GM12878 (cell line): Measurements from ENCODE around the gene CARD9. TPM values are rescaled to one million over a fixed set of nuclear protein-coding genes. Genes with fewer than 3 reads are reported as not detected.

ENCODE experiments used
- ATAC-seq: fragments of 200-7000 bp; cut with Tn5 transposase; 3 replicates; pipeline ENCODE4 v1.9.1; 2020; ENCODE audit warnings: mild to moderate bottlenecking, moderate library complexity
- BruUV-seq: library from RNA; stranded (reverse); fragments of 400-500 nt; replicated peaks from 2 replicates; lab custom pipeline; 2021; lab: Mats Ljungman, UMichigan
- CTCF ChIA-PET: fragments of 300-600 bp; sonication (Branson Sonifier 250); formaldehyde crosslinking; extraction: SDS; loops from one replicate; lab custom pipeline; 2021; ENCODE audit warnings: inconsistent platforms; lab: Yijun Ruan, JAX
- POLR2A ChIA-PET: fragments of 350-600 bp; formaldehyde crosslinking; extraction: SDS; loops from one replicate; lab custom pipeline; 2021; ENCODE audit warnings: inconsistent platforms; lab: Charles Lee
- RAD21 ChIA-PET: fragments of 300-600 bp; sonication (Branson Sonifier 250); formaldehyde crosslinking; loops from one replicate; lab custom pipeline; 2023; ENCODE audit warnings: antibody characterized with exemption; ENCODE audit not compliant: unreplicated experiment; lab: Charles Lee
- SMC1A ChIA-PET: fragments of 300-600 bp; sonication (Branson Sonifier 250); formaldehyde crosslinking; loops from one replicate; lab custom pipeline; 2023; ENCODE audit not compliant: unreplicated experiment, uncharacterized antibody; lab: Charles Lee
- DNase-seq: peaks from one replicate; pipeline ENCODE4 v3.0.0-alpha.2; 2011; ENCODE audit warnings: low read depth, low spot score
- FAIRE-seq: peaks from 3 replicates; lab custom pipeline; 2011; peaks lifted over from hg19 to GRCh38; lab: Jason Lieb, UNC
- H2AFZ ChIP-seq: 2 replicates; pipeline ENCODE4 v1.6.0; 2011; ENCODE audit warnings: low read depth, low read length, control low read depth; ENCODE audit not compliant: control insufficient read depth
- H3K27ac ChIP-seq: 2 replicates; pipeline ENCODE4 v1.5.1; 2011; ENCODE audit warnings: control low read depth; ENCODE audit not compliant: control insufficient read depth, insufficient read depth
- H3K27me3 ChIP-seq, 2 experiments: replicated peaks in 1 of 2; 2 replicates each; pipeline versions ENCODE4 v1.6.0 to v1.6.1; 2011; ENCODE audit warnings: low read length in 1 of 2; ENCODE audit not compliant: control insufficient read depth in 2 of 2, insufficient read depth in 2 of 2
- H3K36me3 ChIP-seq, 2 experiments: 2 replicates each; pipeline ENCODE4 v1.5.1; 2011; ENCODE audit warnings: low read length in 1 of 2; ENCODE audit not compliant: control insufficient read depth in 2 of 2, insufficient read depth in 2 of 2
- H3K4me1 ChIP-seq: 2 replicates; pipeline ENCODE4 v1.6.1; 2011; ENCODE audit warnings: mild to moderate bottlenecking, low read length, moderate library complexity, mixed read lengths; ENCODE audit not compliant: control insufficient read depth, insufficient read depth
- H3K4me2 ChIP-seq: 2 replicates; pipeline ENCODE4 v1.6.0; 2011; ENCODE audit warnings: control low read depth; ENCODE audit not compliant: control insufficient read depth, insufficient read depth
- H3K4me3 ChIP-seq: fragments of 200-600 bp; sonication (generic); 2 replicates; pipeline ENCODE4 v1.5.1; 2016
- H3K79me2 ChIP-seq: 2 replicates; pipeline ENCODE4 v1.6.0; 2011; ENCODE audit warnings: low read length; ENCODE audit not compliant: control insufficient read depth, insufficient read depth
- H3K9ac ChIP-seq: 2 replicates; pipeline ENCODE4 v1.8.0; 2011; ENCODE audit warnings: low read length, control low read depth, mixed read lengths; ENCODE audit not compliant: control insufficient read depth, insufficient read depth
- H3K9me3 ChIP-seq: replicated peaks from 3 replicates; pipeline ENCODE4 v1.5.1; 2011; ENCODE audit warnings: mild to moderate bottlenecking, low read length; ENCODE audit not compliant: control insufficient read depth, insufficient read depth
- H4K20me1 ChIP-seq: 2 replicates; pipeline ENCODE4 v1.6.0; 2011; ENCODE audit not compliant: control insufficient read depth, insufficient read depth
- BHLHE40 ChIP-seq, 2 experiments: fragments of 450-650 bp in 1 of 2; IDR thresholded peaks; 2 replicates each; pipeline ENCODE4 v1.6.1; 2011 to 2017; ENCODE audit warnings: low read depth in 2 of 2, borderline replicate concordance in 1 of 2, improper control_type of control experiment in 1 of 2, low read length in 1 of 2, mild to moderate bottlenecking in 1 of 2
- CBX3 ChIP-seq: fragments of 200-600 bp; sonication (generic); IDR thresholded peaks from 2 replicates; pipeline ENCODE4 v1.6.1; 2016; ENCODE audit warnings: low read depth, borderline replicate concordance
- CEBPB ChIP-seq, 2 experiments: fragments of 150-350 bp in 1 of 2; IDR thresholded peaks; 2 replicates each; pipeline ENCODE4 v1.6.1; 2012 to 2014; ENCODE audit warnings: low read depth in 2 of 2, low read length in 2 of 2, borderline replicate concordance in 1 of 2, inconsistent platforms in 1 of 2
- FOXK2 ChIP-seq: fragments of 450-650 bp; IDR thresholded peaks from 2 replicates; pipeline ENCODE4 v1.6.1; 2017; ENCODE audit warnings: mild to moderate bottlenecking, moderate library complexity
- GABPA ChIP-seq: IDR thresholded peaks from 2 replicates; pipeline ENCODE4 v1.6.1; 2014; ENCODE audit warnings: antibody characterized with exemption, low read depth, mild to moderate bottlenecking, inconsistent platforms
- IKZF1 ChIP-seq: fragments of 450-650 bp; conservative IDR thresholded peaks from 2 replicates; pipeline ENCODE4 v1.6.1; 2017; ENCODE audit warnings: antibody characterized with exemption, mild to moderate bottlenecking
- MEF2A ChIP-seq: IDR thresholded peaks from 2 replicates; pipeline ENCODE4 v1.6.1; 2011; ENCODE audit warnings: low read depth, mild to moderate bottlenecking, low read length, moderate library complexity; ENCODE audit not compliant: insufficient read depth
- NKRF ChIP-seq: fragments of 450-650 bp; conservative IDR thresholded peaks from 2 replicates; pipeline ENCODE4 v1.6.1; 2017; ENCODE audit warnings: mild to moderate bottlenecking, moderate library complexity
- NR2C1 ChIP-seq: fragments of 450-650 bp; IDR thresholded peaks from 2 replicates; pipeline ENCODE4 v1.6.1; 2017; ENCODE audit warnings: antibody characterized with exemption, mild to moderate bottlenecking, moderate library complexity
- PAX8 ChIP-seq: fragments of 450-650 bp; IDR thresholded peaks from 2 replicates; pipeline ENCODE4 v1.6.1; 2017; ENCODE audit warnings: mild to moderate bottlenecking, moderate library complexity
- RELA ChIP-seq: fragments of 450-650 bp; IDR thresholded peaks from 2 replicates; pipeline ENCODE4 v1.8.0; 2014; ENCODE audit warnings: borderline replicate concordance; ENCODE audit not compliant: partially characterized antibody
- RFX5 ChIP-seq: IDR thresholded peaks from 2 replicates; pipeline ENCODE4 v1.6.1; 2011; ENCODE audit warnings: low read depth, low read length, improper control_type of control experiment
- USF2 ChIP-seq: IDR thresholded peaks from 2 replicates; pipeline ENCODE4 v1.6.1; 2011; ENCODE audit warnings: low read depth, low read length, improper control_type of control experiment, borderline replicate concordance
- WGBS: methylation state at CpG from one replicate; pipeline ENCODE4 v1.1.6; 2016; ENCODE audit warnings: low lambda C conversion rate; ENCODE audit not compliant: insufficient replicate concordance, insufficient coverage; ENCODE audit errors: missing lambda C conversion rate; 5-methylcytosine and 5-hydroxymethylcytosine counted together
- in situ Hi-C: fragments of 300-500 bp; cut with MboI; formaldehyde crosslinking; loops from 9 replicates; pipeline ENCODE4 v1.14.3; 2018; ENCODE audit warnings: mixed read lengths
- intact Hi-C: fragments of 100-400 bp; cut with micrococcal nuclease; formaldehyde crosslinking; loops from one replicate; pipeline ENCODE4 v1.14.2; 2022; ENCODE audit not compliant: unreplicated experiment
- polyA plus RNA-seq, 11 experiments: library from polyadenylated mRNA; depleted of rRNA in 4 of 11; unstranded in 6 of 11; stranded (reverse) in 5 of 11; fragments of >200 nt; fragmentation: Nextera tagmentation in 4 of 11; fragmentation: Illumina TruSeq in 1 of 11; extraction: Ambion mirVana in 4 of 11; extraction: Trizol in 1 of 11; gene quantifications; 1 replicate in 1 of 11; 2 replicates in 10 of 11; pipeline versions ENCODE4 v1.2.1 to v1.2.3, GENCODE V29; 2011 to 2016; ENCODE audit warnings: inconsistent platforms in 2 of 11, missing spikeins in 2 of 11, low read depth in 1 of 11
- total RNA-seq, 4 experiments: library from RNA; depleted of rRNA in 3 of 4; stranded (reverse); fragments of >200 nt in 3 of 4; fragmentation: Illumina TruSeq in 1 of 4; extraction: Trizol in 1 of 4; gene quantifications; 2 replicates each; pipeline versions ENCODE4 v1.2.1 to v1.2.3, GENCODE V29; 2013 to 2021
- TF ChIP-seq, protein P1 (sequence below): fragments of 150-350 bp; IDR thresholded peaks from 2 replicates; pipeline ENCODE4 v1.6.1; 2014; ENCODE audit warnings: mild to moderate bottlenecking, low read depth, low read length
- TF ChIP-seq, protein P2 (sequence below): IDR thresholded peaks from 2 replicates; pipeline ENCODE4 v1.6.1; 2012; ENCODE audit warnings: low read depth, low read length, improper control_type of control experiment

The CARD9 gene
- total and polyA plus RNA-seq, 10 of the 15 experiments (the other 5 are each of a cell fraction or from before 2014, with no cell fraction given): 0.11 to 4.9 (median 1.8) TPM; not detected in 1

DNA sequence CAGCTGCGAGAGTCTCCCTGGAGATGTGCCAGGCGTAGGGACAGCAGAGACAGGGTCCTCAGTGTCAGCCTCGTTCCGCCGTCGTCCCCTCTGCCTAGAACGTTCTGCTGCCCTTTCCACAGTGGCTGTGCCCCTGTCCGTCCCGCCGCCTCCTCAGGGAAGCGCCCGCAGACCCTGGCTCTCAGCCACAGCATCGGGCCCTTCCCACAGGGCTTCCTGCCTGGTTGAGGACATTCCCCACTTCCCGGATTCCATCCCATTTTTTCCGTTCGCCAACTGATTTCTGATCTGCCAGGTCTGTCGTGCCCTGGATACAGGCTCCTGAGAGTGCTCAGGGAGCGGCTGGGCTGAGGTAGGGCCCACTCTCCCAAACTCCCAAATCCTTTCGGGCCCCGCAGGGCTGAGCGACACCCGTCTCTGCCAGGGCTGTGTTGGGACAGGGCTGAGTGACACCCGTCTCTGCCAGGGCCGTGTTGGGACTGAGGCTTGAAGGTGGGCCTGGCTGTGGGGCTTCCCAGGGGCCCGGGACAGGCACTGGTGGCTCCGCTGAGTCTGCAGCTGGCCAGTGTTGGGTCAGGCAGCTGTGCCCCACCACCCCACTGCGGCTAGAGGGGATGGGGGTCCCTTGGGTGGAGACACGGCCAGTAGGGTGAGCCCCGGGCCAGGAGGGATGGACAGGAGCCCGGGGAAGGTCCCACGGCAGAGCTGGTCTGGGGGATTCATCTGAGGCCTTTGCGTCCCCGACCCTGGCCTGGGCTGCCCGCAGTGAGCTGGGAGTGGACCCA, 25.8 kb downstream of the CARD9 start:
- FAIRE-seq: no peak
- Histone ChIP-seq H3K4me3 (no peak overlapping the region), H3K4me2 (no peak overlapping the region), H3K4me1 (no peaks in the 10 kb centered on the region), H3K27ac (no peak overlapping the region), H3K27me3 (no peaks in the 10 kb centered on the region; a peak in 1 of 4 replicates), H2AFZ (no peak overlapping the region), H3K9ac (no peak overlapping the region), H3K79me2 (no peaks in the 10 kb centered on the region), H3K9me3 (no peaks in the 10 kb centered on the region), H4K20me1 (no peaks in the 10 kb centered on the region), H3K36me3 (no peaks in the 10 kb centered on the region)
- ATAC-seq: no peak
- CTCF ChIA-PET: no interaction called here
- no peak for DNase-seq
- intact Hi-C loops (no loop called here), in situ Hi-C loops (no loop called here)
- TF ChIP-seq PAX8 (no peak), IKZF1 (no peak), BHLHE40 (IDR thresholded peaks at IDR 0.05; ENCODE audit: borderline replicate concordance in 1 of 2, low read depth in 2 of 2, low read length in 1 of 2) (no peak), CBX3 (no peak), NR2C1 (no peak), MEF2A (no peak), RELA (no peak), USF2 (no peak), NKRF (no peak), RFX5 (no peak), CEBPB (IDR thresholded peaks at IDR 0.05; ENCODE audit: borderline replicate concordance in 1 of 2, low read depth in 2 of 2, low read length in 2 of 2) (no peak), GABPA (no peak), FOXK2 (no peak)
- TF ChIP-seq, protein P1, sequence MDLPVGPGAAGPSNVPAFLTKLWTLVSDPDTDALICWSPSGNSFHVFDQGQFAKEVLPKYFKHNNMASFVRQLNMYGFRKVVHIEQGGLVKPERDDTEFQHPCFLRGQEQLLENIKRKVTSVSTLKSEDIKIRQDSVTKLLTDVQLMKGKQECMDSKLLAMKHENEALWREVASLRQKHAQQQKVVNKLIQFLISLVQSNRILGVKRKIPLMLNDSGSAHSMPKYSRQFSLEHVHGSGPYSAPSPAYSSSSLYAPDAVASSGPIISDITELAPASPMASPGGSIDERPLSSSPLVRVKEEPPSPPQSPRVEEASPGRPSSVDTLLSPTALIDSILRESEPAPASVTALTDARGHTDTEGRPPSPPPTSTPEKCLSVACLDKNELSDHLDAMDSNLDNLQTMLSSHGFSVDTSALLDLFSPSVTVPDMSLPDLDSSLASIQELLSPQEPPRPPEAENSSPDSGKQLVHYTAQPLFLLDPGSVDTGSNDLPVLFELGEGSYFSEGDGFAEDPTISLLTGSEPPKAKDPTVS: no peak
- TF ChIP-seq, protein P2, sequence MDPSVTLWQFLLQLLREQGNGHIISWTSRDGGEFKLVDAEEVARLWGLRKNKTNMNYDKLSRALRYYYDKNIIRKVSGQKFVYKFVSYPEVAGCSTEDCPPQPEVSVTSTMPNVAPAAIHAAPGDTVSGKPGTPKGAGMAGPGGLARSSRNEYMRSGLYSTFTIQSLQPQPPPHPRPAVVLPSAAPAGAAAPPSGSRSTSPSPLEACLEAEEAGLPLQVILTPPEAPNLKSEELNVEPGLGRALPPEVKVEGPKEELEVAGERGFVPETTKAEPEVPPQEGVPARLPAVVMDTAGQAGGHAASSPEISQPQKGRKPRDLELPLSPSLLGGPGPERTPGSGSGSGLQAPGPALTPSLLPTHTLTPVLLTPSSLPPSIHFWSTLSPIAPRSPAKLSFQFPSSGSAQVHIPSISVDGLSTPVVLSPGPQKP: no peak
- 30% methylated on average over 27 of the region's 34 CpGs for WGBS
- POLR2A ChIA-PET: no interaction called here
- BruUV-seq: no TSS peak
- RAD21 ChIA-PET: no interaction called here
- SMC1A ChIA-PET: no interaction called here
